K562 (cell line): ENCODE results near the gene BRD7. TPM values are rescaled to one million over a fixed set of nuclear protein-coding genes. Genes with fewer than 3 reads are reported as not detected.

Source experiments
- BMI1 ChIP-seq: fragments of 150-350 bp; IDR thresholded peaks from 2 replicates; pipeline ENCODE4 v1.6.1; 2014; ENCODE audit warnings: low read length
- CBFA2T2 ChIP-seq: fragments of 450-650 bp; conservative IDR thresholded peaks from 2 replicates; pipeline ENCODE4 v1.6.1; 2017; ENCODE audit warnings: mild to moderate bottlenecking
- FOXJ3 ChIP-seq: sonication (generic); formaldehyde crosslinking; IDR thresholded peaks from 2 replicates; pipeline ENCODE4 v1.4.0; 2020; ENCODE audit warnings: mild to moderate bottlenecking, missing genetic modification reagents
- HES1 ChIP-seq: fragments of 450-650 bp; IDR thresholded peaks from 2 replicates; pipeline ENCODE4 v1.6.1; 2016; ENCODE audit warnings: low read depth, mild to moderate bottlenecking, moderate library complexity
- MYC ChIP-seq, 2 experiments: fragments of 250-450 bp in 1 of 2; sonication (Bioruptor Pico) in 1 of 2; IDR thresholded peaks; 2 replicates each; pipeline versions ENCODE4 v1.5.1 to v1.6.1; 2012 to 2021; ENCODE audit warnings: low read depth in 2 of 2, borderline replicate concordance in 1 of 2, improper control_type of control experiment in 1 of 2, low read length in 1 of 2, mild to moderate bottlenecking in 1 of 2, moderate library complexity in 1 of 2
- RBM22 ChIP-seq: fragments of 200-400 bp; formaldehyde crosslinking; IDR thresholded peaks from 2 replicates; pipeline ENCODE4 v1.6.1; 2018; ENCODE audit warnings: low read length, low read depth; ENCODE audit not compliant: poor library complexity, severe bottlenecking
- REST ChIP-seq, 2 experiments: fragments of 450-650 bp; formaldehyde crosslinking in 1 of 2; IDR thresholded peaks; 2 replicates each; pipeline versions ENCODE4 v1.4.0 to v1.6.1; 2014 to 2020; ENCODE audit warnings: mild to moderate bottlenecking in 2 of 2, borderline replicate concordance in 1 of 2, low read depth in 1 of 2
- RFX1 ChIP-seq: fragments of 450-650 bp; IDR thresholded peaks from 2 replicates; pipeline ENCODE4 v1.6.1; 2016; ENCODE audit warnings: mild to moderate bottlenecking, moderate library complexity
- USF1 ChIP-seq: sonication (generic); formaldehyde crosslinking; IDR thresholded peaks from 2 replicates; pipeline ENCODE4 v1.9.0; 2022; ENCODE audit warnings: mild to moderate bottlenecking, missing genetic modification reagents
- ZNF23 ChIP-seq: fragments of 250-450 bp; sonication (Bioruptor Pico); IDR thresholded peaks from 2 replicates; pipeline ENCODE4 v1.4.0; 2020; ENCODE audit warnings: mild to moderate bottlenecking
- polyA plus RNA-seq, 8 experiments: library from polyadenylated mRNA; depleted of rRNA in 4 of 8; stranded (reverse) in 5 of 8; unstranded in 3 of 8; fragments of >200 nt; fragmentation: Nextera tagmentation in 2 of 8; fragmentation: Illumina TruSeq in 1 of 8; extraction: Ambion mirVana in 2 of 8; extraction: Trizol in 1 of 8; gene quantifications; 2 replicates each; pipeline versions ENCODE4 v1.2.1 to v1.2.3, GENCODE V29; 2011 to 2014; ENCODE audit warnings: inconsistent platforms in 1 of 8, missing spikeins in 1 of 8
- total RNA-seq, 7 experiments: library from RNA; depleted of rRNA in 6 of 7; stranded (reverse); fragments of >200 nt in 6 of 7; fragmentation: Illumina TruSeq in 2 of 7; extraction: Trizol in 2 of 7; gene quantifications; 2 replicates each; pipeline versions ENCODE4 v1.2.1 to v1.2.3, GENCODE V29; 2011 to 2021; ENCODE audit warnings: low replicate concordance in 1 of 7
- TF ChIP-seq, protein P1 (sequence below), 3 experiments: IDR thresholded peaks in 2 of 3; conservative IDR thresholded peaks in 1 of 3; 2 replicates each; pipeline ENCODE4 v1.5.1; 2011 to 2012; ENCODE audit warnings: low read length in 3 of 3, mild to moderate bottlenecking in 3 of 3, control low read depth in 2 of 3, improper control_type of control experiment in 1 of 3, inconsistent platforms in 1 of 3, low read depth in 1 of 3, mixed read lengths in 1 of 3, moderate library complexity in 1 of 3; ENCODE audit not compliant: insufficient read depth in 2 of 3

BRD7 gene
- total and polyA plus RNA-seq, 9 of the 15 experiments (the other 6 are each of a cell fraction or from before 2014, with no cell fraction given) = 20.6 to 101 (median 68.7) TPM

DNA sequence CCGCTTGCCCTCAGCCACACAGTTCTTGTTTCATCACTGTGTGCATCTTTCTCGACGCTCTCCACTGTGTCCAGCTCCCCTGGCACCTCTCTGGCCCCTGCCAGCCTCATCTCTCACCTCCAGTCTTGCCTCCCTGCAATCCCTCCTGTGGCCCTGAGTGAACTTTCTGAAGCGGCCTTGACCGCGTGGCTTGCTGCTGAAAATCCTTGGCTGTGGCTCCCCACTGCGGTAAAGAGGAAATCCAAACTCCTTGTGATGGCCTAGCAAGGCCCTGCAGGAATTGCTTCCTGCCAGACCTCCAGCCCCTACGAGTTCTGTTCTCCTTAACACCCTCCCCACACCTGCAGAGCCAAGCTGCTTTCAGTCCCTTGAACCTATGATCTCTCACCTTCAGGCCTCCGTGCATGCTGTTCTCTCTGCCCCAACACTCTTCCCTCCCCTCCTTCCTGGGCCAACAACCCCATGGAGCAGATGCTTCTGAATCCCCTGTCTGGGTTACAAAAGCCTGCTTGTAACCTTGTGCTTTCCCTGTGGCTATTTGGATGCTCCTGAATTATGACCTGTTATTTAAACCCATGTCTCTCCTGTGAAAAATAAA, 33.6 kb upstream of the BRD7 start (continued):
- no peak for TF ChIP-seq USF1 (CRISPR knock-in tag)
- no peak for TF ChIP-seq ZNF23 (CRISPR knock-in tag)
- peak; percentile 67 for TF ChIP-seq MYC (IDR thresholded peaks at IDR 0.05; ENCODE audit: low read depth, low read length)
- no peak for TF ChIP-seq MYC (CRISPR knock-in tag; IDR thresholded peaks at IDR 0.05; ENCODE audit: borderline replicate concordance, low read depth)
- no peak for TF ChIP-seq RBM22
- no peak for TF ChIP-seq BMI1
- no peak for TF ChIP-seq HES1
- TF ChIP-seq, protein P1, sequence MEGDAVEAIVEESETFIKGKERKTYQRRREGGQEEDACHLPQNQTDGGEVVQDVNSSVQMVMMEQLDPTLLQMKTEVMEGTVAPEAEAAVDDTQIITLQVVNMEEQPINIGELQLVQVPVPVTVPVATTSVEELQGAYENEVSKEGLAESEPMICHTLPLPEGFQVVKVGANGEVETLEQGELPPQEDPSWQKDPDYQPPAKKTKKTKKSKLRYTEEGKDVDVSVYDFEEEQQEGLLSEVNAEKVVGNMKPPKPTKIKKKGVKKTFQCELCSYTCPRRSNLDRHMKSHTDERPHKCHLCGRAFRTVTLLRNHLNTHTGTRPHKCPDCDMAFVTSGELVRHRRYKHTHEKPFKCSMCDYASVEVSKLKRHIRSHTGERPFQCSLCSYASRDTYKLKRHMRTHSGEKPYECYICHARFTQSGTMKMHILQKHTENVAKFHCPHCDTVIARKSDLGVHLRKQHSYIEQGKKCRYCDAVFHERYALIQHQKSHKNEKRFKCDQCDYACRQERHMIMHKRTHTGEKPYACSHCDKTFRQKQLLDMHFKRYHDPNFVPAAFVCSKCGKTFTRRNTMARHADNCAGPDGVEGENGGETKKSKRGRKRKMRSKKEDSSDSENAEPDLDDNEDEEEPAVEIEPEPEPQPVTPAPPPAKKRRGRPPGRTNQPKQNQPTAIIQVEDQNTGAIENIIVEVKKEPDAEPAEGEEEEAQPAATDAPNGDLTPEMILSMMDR (IDR thresholded peaks at IDR 0.05 in 2 of 3, conservative IDR thresholded peaks at IDR 0.05 in 1 of 3; ENCODE audit: insufficient read depth in 2 of 3, low read depth in 1 of 3, low read length in 3 of 3) = 0 out of 6 replicates have a peak, but pooled peaks of 1 of the 3 experiments have one; percentile 2
- no peak for TF ChIP-seq RFX1
- no peak for TF ChIP-seq FOXJ3 (CRISPR knock-in tag)
- peak; percentile 17; the same call in 1 of the 2 replicates for TF ChIP-seq REST (IDR thresholded peaks at IDR 0.05; ENCODE audit: borderline replicate concordance)
- TF ChIP-seq REST (CRISPR knock-in tag; IDR thresholded peaks at IDR 0.05; ENCODE audit: low read depth) = no peak
- TF ChIP-seq CBFA2T2 = no peak
